Osteoblast (primary cell): ENCODE measurements around the gene SLC5A5. TPM values are rescaled to one million over a fixed set of nuclear protein-coding genes. Genes with fewer than 3 reads are reported as not detected.
A peak's percentile ranks its signal among the peaks of the same experiment; 100 is the strongest.

Source experiments
- DNase-seq: peaks from one replicate; pipeline ENCODE4 v3.0.0; 2011; ENCODE audit warnings: low spot score, mixed read lengths; ENCODE audit not compliant: insufficient read length; ENCODE audit errors: missing footprints
- H2AFZ ChIP-seq: 2 replicates; pipeline ENCODE4 v1.6.0; 2011; ENCODE audit warnings: mild to moderate bottlenecking, low read length
- H3K27ac ChIP-seq: 2 replicates; pipeline ENCODE4 v1.5.1; 2011; ENCODE audit warnings: mild to moderate bottlenecking, low read depth, low read length, moderate library complexity
- H3K27me3 ChIP-seq: 2 replicates; pipeline ENCODE4 v1.6.0; 2012; ENCODE audit warnings: mild to moderate bottlenecking, control low read depth, inconsistent platforms, low read length, moderate library complexity; ENCODE audit not compliant: insufficient read depth
- H3K36me3 ChIP-seq: 2 replicates; pipeline ENCODE4 v1.5.1; 2011; ENCODE audit warnings: mild to moderate bottlenecking, low read length, control low read depth, moderate library complexity; ENCODE audit not compliant: insufficient read depth
- H3K4me1 ChIP-seq: 2 replicates; pipeline ENCODE4 v1.5.1; 2011; ENCODE audit warnings: mild to moderate bottlenecking, low read length, control low read depth, moderate library complexity; ENCODE audit not compliant: insufficient read depth
- H3K4me2 ChIP-seq: 2 replicates; pipeline ENCODE4 v1.6.0; 2011; ENCODE audit warnings: mild to moderate bottlenecking, low read length; ENCODE audit not compliant: insufficient read depth
- H3K4me3 ChIP-seq: fragments of 200-600 bp; sonication (generic); 3 replicates; pipeline ENCODE4 v1.5.1; 2012; ENCODE audit warnings: mild to moderate bottlenecking, low read length, inconsistent platforms; ENCODE audit not compliant: insufficient read depth
- H3K79me2 ChIP-seq: 2 replicates; pipeline ENCODE4 v1.6.0; 2012; ENCODE audit warnings: mild to moderate bottlenecking, low read length, control low read depth, inconsistent platforms; ENCODE audit not compliant: insufficient read depth
- H3K9me3 ChIP-seq: 2 replicates; pipeline ENCODE4 v1.5.1; 2011; ENCODE audit warnings: low read depth, low read length, control low read depth
- H4K20me1 ChIP-seq: 2 replicates; pipeline ENCODE4 v1.6.0; 2012; ENCODE audit warnings: mild to moderate bottlenecking, low read length, control low read depth; ENCODE audit not compliant: insufficient read depth
- total RNA-seq: library from RNA; depleted of rRNA; stranded (reverse); fragments of >200 nt; gene quantifications from 2 replicates; pipeline ENCODE4 v1.2.3, GENCODE V29; 2012
- TF ChIP-seq, protein P1 (sequence below): IDR thresholded peaks from 2 replicates; pipeline ENCODE4 v1.5.1; 2011; ENCODE audit warnings: mild to moderate bottlenecking, low read depth, low read length, moderate library complexity; ENCODE audit errors: extremely low read depth

Gene SLC5A5
- total RNA-seq, 1 donor, result under 0.01 TPM

DNA sequence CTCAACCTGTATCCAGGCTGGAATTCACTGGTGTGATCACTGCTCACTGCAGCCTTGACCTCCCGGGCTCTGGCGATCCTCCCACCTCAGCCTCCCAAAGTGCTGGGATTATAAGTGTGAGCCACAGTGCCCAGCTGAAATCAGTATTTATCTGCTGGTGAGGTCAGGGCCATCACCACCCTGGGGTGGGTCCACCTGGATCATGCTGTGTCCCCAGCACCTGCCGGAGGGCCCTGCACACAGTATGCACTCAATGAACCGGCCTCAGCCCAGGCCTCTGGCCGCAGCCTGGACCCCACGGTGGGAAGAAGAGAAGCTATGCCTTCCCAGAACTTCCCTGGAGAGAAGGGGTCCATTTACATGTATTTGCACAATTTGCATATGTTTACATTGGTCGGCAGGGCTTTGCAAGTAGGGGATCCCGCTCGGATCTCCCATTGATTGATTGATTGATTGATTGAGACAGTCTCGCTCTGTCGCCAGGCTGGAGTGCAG is 2.6 kb upstream of the SLC5A5 start:
- Histone ChIP-seq H4K20me1 (peaks cover 7% of the 10 kb centered on the region), H3K27ac (no peak overlapping the region), H2AFZ (no peak overlapping the region), H3K4me1 (no peaks in the 10 kb centered on the region), H3K36me3 (peaks cover 5% of the 10 kb centered on the region), H3K9me3 (no peaks in the 10 kb centered on the region), H3K79me2 (no peaks in the 10 kb centered on the region), H3K27me3 (peaks cover 55% of the 10 kb centered on the region), H3K4me3 (no peak overlapping the region), H3K4me2 (no peak overlapping the region)
- TF ChIP-seq, protein P1, sequence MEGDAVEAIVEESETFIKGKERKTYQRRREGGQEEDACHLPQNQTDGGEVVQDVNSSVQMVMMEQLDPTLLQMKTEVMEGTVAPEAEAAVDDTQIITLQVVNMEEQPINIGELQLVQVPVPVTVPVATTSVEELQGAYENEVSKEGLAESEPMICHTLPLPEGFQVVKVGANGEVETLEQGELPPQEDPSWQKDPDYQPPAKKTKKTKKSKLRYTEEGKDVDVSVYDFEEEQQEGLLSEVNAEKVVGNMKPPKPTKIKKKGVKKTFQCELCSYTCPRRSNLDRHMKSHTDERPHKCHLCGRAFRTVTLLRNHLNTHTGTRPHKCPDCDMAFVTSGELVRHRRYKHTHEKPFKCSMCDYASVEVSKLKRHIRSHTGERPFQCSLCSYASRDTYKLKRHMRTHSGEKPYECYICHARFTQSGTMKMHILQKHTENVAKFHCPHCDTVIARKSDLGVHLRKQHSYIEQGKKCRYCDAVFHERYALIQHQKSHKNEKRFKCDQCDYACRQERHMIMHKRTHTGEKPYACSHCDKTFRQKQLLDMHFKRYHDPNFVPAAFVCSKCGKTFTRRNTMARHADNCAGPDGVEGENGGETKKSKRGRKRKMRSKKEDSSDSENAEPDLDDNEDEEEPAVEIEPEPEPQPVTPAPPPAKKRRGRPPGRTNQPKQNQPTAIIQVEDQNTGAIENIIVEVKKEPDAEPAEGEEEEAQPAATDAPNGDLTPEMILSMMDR, result no peak
- DNase-seq, result peak; percentile 14

DNA sequence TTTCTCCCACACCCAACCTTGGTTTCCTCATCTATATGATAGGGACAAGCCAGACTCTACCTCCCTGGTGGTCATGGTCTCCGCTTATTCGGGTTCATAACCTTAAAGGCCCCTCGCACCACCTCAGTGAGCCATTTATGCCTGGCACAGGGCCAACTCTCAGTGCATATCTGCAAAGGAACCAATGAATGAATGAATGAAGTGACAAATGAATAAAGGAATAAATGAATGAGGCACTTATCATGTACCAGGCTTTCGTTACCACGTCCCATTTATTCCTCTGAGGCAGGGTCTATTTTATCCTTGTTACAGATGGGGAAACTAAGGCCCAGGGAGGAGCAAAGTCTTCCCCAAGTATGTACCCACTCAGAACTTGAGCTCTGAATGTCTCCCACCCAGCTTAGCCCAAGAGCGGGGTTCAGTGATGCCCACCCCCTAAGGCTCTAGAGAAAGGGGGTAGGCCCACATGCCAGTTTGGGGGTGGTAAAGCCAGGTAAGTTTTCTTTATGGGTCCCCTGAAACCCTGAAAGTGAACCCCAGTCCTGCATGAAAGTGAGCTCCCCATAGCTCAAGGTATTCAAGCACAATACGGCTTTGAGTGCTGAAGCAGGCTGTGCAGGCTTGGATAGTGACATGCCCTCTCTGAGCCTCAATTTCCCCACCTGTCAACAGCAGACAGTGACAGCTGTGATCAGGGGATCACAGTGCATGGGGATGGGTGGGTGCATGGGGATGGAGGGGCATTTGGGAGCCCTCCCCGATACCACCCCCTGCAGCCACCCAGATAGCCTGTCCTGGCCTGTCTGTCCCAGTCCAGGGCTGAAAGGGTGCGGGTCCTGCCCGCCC is 490 bp upstream of the SLC5A5 start:
- no peaks in the 10 kb centered on the region for H3K9me3 ChIP-seq
- peaks cover 60% of the 10 kb centered on the region for H3K27me3 ChIP-seq
- H3K79me2 ChIP-seq, result no peaks in the 10 kb centered on the region
- H4K20me1 ChIP-seq, result no peaks in the 10 kb centered on the region
- H3K27ac ChIP-seq, result no peak overlapping the region
- TF ChIP-seq, protein P1, result no peak
- DNase-seq, result peak; percentile 42
- H3K4me3 ChIP-seq, result no peak overlapping the region
- H3K4me1 ChIP-seq, result no peaks in the 10 kb centered on the region
- no peak overlapping the region for H2AFZ ChIP-seq
- H3K36me3 ChIP-seq, result no peaks in the 10 kb centered on the region
- H3K4me2 ChIP-seq, result no peak overlapping the region

DNA sequence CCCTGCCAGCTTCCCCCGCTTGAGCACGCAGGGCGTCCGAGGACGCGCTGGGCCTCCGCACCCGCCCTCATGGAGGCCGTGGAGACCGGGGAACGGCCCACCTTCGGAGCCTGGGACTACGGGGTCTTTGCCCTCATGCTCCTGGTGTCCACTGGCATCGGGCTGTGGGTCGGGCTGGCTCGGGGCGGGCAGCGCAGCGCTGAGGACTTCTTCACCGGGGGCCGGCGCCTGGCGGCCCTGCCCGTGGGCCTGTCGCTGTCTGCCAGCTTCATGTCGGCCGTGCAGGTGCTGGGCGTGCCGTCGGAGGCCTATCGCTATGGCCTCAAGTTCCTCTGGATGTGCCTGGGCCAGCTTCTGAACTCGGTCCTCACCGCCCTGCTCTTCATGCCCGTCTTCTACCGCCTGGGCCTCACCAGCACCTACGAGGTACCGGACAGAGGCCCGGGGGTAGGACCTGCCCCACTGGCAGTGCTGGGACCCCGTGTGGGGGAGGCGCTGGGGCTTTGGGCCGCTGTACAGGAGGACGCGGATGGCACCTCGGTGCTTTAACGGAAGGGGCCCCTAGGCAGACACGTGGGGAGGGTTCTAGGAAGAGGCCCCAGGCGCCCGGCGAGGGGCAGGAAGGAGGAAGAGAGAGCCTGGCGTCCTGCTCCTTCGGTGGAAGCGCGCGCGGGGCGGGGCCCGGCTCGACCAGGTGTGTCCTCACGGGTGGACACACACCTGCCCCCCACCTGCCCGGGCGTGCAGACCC is 681 bp downstream of the SLC5A5 start:
- Histone ChIP-seq H3K4me3 (no peak overlapping the region), H3K79me2 (no peaks in the 10 kb centered on the region), H4K20me1 (no peaks in the 10 kb centered on the region), H2AFZ (no peak overlapping the region), H3K9me3 (no peaks in the 10 kb centered on the region), H3K27ac (no peak overlapping the region), H3K36me3 (no peaks in the 10 kb centered on the region), H3K4me2 (no peak overlapping the region), H3K4me1 (no peaks in the 10 kb centered on the region), H3K27me3 (peaks cover 60% of the 10 kb centered on the region)
- TF ChIP-seq, protein P1, result no peak
- peak; percentile 69 for DNase-seq
